NCI-H1417 (cell line): ENCODE results near the gene RBKS.
"Not testable (repeated sequence)": the region's sequence is repeated elsewhere in the genome, so short reads cannot be mapped to it uniquely, and the experiment has no call there.

ENCODE experiments used
- DNase-seq, 3 experiments: peaks; one replicate each; lab custom pipeline; 2025; lab: John Stamatoyannopoulos, UW

The RBKS gene

DNA sequence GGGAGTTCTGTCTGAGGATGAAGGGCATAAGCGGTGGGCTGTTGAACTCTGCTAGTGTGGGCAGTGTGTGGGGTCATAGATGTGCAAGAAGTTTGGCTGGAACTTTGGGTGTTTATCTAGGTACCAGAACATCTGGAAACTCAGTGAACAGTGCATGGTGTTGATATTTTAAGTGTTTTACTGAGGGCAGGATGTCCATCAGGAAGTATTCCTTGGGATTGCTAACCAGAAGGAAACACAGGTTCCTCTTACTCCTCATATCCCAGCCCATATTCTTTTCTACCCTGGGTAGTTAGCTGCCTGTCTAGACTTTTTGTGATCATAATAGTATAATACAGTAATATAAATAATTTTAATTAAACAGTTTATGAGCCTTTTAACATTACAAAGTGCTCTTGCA lies 15.9 kb upstream of the RBKS start:
- DNase-seq = no peak

- DNase-seq = no peak
Measured at GRCh38 chr2:27904405-27904665, 14.1 kb upstream of the RBKS start.

DNA sequence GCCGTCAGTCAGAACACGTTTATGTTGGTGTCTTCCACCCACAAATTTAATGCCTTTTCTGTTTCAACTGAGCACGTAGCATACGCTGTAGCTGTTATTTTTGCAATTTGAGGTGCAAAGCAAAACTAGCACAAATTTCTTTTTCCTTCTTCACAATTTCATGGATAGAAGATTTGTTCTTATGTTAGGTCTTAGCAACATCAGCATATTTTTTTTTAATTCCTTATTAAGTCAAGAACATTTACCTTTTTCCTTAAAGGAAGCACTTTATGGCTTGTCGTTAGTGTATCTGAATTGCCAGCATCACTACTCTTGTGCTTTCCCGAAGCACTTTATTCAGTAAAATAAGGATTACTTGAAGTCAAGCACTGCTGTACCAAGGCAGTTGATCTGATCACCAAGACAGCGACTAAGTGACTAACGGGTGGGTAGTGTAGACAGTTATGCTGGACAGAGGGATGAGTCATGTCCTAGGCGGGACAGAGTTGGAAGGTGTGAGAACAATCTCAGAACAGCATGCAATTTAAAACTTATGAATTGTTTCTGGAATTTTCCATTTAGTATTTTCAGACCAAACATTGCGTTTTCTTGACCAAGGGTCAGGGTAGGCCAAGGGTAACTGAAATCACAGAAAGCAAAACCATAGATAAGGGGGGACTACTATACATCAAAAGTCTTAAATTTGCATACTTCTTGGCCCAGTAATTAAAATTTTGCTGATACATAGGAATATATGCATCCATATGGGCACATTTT lies 13.6 kb upstream of the RBKS start:
- no peak for DNase-seq

GRCh38 chr2:27903018-27903417 lies 12.8 kb upstream of the RBKS start:
- no peak for DNase-seq

- DNase-seq = no peak
Measured at GRCh38 chr2:27902098-27902497, 11.9 kb upstream of the RBKS start.

DNA sequence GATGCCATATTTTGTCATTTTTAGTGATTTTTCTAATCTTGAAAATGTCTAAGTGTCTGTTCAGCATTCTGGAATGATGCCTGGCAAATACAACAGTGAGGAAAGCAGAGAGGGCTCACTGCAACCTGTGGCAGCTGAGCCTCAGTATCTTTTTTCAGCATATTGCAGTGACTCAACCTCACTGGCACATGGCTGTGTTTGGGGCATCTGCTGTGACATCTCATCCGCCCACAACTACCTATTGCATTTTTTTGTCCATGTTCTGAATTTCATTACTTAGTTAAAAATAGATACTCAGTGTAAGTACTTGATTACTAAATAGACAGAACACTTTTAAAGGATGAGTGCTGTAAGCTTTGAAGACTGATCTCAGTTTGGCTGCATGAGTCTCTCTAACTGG lies 11.0 kb upstream of the RBKS start:
- DNase-seq = no peak

- no peak for DNase-seq
Measured at GRCh38 chr2:27897717-27898116, 7.5 kb upstream of the RBKS start.

DNA sequence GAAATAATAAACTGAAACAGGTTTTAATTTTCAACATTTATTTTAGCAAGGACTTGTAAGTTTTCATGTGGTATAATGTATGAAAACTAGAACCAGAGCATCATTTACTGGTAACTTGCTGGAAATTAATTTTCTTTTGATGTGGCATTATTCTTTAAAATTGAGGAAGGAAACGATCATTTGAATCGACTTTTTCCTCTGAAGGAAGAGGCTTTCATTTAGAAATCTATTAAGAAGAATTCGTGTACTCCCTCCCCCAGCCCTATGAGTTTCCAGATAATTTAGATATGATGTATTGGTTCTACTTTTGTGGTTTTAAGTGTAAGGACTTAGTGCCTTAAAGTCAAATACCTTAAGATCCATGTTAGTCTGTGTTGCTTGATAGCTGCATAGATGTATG lies 2.8 kb upstream of the RBKS start:
- no peak for DNase-seq

GRCh38 chr2:27891673-27892105 lies 1.5 kb upstream of the RBKS start:
- DNase-seq = no peak

DNA sequence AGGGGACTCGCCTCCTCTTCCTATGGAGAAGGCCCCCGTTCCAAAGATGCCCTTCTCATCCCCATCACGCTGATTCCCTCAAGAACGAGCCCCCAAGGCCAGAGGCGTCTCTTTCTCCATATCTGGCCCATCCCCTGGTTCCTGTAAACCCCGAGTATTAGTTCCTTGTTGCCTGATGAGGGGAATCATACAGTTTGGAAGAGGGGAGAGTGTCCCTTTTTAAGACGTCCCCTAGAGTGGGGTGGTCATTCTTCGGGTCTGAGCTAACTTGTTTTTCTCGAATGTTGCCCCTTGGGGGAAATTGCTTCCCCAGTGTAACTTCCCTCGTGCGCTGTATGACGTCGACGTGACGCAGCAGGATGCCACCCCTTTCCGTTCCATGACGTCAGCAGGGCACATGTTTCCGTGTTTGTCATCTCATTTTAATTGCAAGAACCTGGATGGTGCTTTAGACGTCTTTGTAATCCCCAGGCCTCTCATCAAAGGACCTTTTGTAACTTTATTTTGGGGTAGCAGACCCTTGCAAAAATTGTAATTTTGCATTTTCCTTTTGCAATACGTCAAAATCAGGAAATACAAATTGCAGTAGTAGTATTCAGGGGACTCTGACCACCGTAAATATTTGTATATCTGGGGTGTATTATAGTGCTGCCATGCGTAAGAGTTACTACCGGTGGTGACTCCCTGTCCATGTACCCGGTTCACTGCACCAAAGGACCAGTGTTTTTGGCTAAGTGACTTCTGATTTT lies 911 bp upstream of the RBKS start:
- DNase-seq = peak; percentile 51 to 96 (median 95)

DNA sequence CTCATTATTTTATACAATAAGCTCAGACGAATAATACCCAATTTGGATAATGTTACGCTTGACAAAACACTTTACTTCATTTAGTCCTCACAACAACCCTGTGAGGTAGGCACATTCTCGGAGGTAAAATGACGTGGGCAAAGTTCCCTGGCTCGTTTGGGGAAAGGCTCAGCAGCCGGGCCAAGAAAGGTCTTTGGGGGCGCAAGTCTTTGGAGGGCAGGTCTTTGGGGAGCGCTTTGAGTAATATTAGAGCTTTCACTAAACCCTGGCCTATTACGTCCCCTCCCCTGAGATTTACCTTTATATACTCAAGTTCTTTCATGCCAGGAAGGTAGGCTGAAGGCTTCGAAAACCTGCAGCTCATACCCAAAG lies 427 bp downstream of the RBKS start:
- DNase-seq = no peak

- DNase-seq = no peak
Measured at GRCh38 chr2:27888790-27889189, 1.4 kb downstream of the RBKS start.

DNA sequence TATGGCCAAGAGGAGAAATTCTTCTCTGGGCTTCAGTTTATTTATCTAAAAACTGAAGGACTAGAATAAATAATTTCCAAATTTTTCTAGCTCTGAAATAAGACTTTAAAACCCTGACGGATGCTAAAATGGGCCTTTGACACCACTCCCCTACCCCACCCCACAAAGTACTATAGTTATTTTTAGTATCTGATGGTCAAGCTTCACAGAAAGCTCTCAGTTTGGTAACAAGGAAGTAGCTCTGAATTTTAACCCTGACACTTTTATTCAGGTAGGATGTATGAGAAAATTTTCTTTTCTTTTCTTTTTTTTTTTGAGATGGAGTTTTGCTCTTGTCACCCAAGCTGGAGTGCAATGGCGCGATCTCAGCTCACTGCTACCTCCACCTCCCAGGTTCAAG lies 2.4 kb downstream of the RBKS start:
- no peak for DNase-seq

- no peak for DNase-seq
Measured at GRCh38 chr2:27887111-27887510, 3.1 kb downstream of the RBKS start.

- DNase-seq = no peak
Measured at GRCh38 chr2:27886322-27886721, 3.9 kb downstream of the RBKS start.

GRCh38 chr2:27885661-27886060 lies 4.5 kb downstream of the RBKS start:
- no peak for DNase-seq

GRCh38 chr2:27885234-27885633 lies 5.0 kb downstream of the RBKS start:
- DNase-seq = no peak

DNA sequence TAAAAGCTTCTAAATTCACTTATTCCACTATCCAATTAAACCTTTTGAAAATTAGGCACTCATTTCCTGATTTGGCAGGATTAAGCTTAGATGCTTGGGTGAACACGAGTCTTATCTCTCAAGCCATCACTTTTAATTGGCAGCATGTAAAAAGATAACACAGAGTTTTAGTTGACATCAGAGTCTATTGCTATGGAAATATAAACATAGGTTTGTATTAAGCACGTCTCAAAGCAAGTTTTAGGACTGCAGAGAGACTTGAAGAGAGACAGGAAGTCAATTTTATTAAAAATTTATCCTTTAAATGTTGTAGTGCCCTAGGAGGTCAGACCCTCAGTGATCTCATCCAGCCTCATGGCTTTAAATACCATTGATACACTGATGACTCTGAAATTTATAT lies 5.6 kb downstream of the RBKS start:
- DNase-seq = no peak

GRCh38 chr2:27882584-27882922 lies 7.6 kb downstream of the RBKS start:
- not testable (repeated sequence) for DNase-seq

GRCh38 chr2:27881815-27882583 lies 8.2 kb downstream of the RBKS start:
- not testable (repeated sequence) for DNase-seq

DNA sequence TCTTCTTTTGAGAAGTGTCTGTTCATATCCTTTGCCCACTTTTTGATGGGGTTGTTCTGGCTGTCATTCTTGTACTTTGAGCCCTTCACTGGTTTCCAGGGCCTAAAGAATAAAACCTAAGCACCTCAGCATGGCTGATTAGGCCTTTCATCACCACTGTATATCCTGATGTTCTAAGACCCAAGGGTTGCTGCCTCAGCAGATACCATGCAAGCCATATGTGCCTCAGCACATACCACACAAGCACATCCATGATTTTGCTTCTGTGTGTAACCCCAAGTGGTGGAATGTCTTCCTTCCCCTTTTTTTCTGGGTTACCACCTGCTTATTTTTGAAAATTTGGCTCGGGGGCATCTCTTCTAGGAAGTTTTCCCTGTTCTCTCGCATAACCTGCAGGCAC lies 11.4 kb downstream of the RBKS start:
- DNase-seq = no peak

DNA sequence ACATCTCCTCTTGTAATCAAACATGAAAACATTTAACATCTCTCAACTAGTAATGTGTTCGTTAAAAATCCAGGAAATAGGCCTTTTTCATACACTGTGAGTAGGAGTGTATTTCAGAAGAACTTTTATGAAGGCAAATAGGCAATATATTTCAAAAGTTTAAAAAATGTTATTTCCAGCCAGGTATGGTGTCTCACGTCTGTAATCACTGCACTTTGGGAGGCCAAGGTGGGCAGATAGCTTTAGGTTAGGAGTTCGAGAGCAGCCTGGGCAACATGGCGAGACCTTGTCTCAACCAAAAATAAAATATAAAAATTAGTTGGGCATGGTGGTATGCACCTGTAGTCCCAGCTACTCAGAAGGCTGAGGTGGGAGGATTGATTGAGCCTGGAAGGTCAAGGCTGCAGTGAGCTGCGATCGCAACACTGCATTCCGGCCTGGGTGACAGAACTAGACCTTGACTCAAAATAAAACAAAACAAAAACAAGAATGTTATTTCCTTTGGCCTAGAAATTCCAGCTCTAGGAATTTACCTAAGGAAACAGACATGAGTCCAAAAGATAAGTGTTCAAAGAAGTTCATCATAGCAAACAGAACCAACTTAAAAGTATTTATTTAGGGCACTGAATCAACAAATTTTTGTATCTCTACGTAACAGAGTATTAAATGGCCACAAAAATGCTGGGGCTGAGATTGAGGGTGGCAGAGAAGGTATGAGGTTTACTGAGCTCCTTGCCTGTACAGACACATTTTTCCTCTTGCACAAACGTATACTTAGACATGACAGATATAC lies 14.9 kb downstream of the RBKS start:
- no peak for DNase-seq

- DNase-seq = no peak
Measured at GRCh38 chr2:27873091-27873490, 17.1 kb downstream of the RBKS start.
